Hematopoietic multipotent progenitor cell (in vitro differentiated cells): ENCODE measurements around the gene MPV17. TPM values are rescaled to one million over a fixed set of nuclear protein-coding genes. Genes with fewer than 3 reads are reported as not detected.
"Not testable (repeated sequence)": the region's sequence is repeated elsewhere in the genome, so short reads cannot be mapped to it uniquely, and the experiment has no call there.

Experiments used
- DNase-seq, 3 donors: peaks; one replicate each; pipeline ENCODE4 v3.0.0-alpha.2; 2011 to 2015; ENCODE audit warnings: low read depth in 2 of 3, low spot score in 2 of 3
- total RNA-seq: library from RNA; depleted of rRNA; stranded (reverse); fragments of >200 nt; gene quantifications from one replicate; pipeline ENCODE4 v1.2.3, GENCODE V29; 2012

Gene MPV17
- total RNA-seq, 1 donor, result 85.4 TPM

DNA sequence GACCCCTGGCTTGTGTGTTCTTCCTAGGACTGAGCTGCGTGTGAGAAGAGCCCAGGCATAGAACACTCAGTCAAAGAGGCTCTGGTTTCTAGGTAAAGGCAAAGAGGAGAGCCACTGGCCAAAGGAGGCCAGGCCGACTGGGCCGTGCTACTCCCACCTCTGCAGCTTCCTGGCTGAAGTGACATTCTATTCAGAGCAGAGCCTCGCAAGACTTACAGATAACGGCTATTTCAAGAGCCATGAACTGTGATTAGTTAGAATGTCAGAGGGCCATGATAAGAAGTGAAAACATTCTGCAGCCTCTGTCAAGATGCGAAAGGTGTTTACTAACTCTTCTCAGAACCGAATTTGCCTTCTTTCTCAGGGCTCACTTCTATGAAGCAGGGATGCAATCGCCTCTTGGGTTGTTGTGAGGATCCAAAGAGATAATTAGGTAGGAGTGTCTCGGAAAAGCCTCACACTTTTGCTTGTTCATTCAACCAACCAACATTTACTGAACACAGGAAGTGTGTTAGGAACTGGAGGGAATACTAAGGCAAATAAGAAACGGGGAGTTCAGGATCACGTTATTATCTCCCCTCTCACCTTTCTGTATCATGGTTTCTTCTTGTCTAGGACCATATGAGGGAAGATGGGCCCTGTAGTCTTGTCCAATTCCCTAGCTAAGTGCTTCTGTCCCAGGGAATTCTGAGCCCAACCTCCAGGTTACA, 51.1 kb downstream of the MPV17 start:
- DNase-seq, result no peak

- peak in 1 of 3 donors; percentile 12 for DNase-seq
These were observed 52.2 kb downstream of the MPV17 start for GRCh38 chr2:27270670-27271069.

DNA sequence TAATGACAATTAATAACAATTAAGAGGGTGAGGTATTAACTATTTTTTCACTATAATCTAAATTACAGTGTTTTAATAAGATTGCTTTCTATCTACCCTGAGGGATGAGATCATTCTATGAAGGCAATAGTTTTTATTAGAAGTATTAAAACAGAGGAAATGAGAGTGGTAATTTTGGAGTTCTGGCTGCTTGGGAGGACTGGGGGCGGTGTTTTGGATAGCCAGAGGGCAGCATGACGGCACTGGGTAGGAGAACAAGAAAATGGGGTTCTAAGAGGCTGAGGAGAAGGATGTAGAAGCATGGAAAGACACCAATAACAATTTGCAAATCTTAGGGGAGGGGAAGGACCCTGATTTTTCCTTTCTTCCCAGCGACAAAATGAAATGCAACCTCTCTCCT, 52.8 kb downstream of the MPV17 start:
- no peak for DNase-seq

DNA sequence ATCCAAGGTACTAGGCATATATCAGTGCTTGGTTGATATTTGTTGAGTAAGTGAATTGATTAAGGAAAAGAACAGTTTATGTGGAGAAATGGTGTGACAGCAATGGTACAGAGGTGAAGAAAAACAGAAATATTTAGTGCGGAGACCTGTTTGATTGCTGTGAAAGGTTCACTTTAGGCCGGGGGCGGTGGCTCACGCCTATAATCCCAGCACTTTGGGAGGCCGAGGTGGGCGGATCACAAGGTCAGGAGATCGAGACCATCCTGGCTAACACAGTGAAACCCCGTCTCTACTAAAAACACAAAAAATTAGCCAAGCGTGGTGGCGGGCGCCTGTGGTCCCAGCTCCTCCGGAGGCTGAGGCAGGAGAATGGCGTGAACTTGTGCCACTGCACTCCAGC, 54.6 kb downstream of the MPV17 start:
- DNase-seq, result not testable (repeated sequence)

GRCh38 chr2:27265536-27265870, 57.4 kb downstream of the MPV17 start:
- no peak for DNase-seq

GRCh38 chr2:27264753-27265535, 58.0 kb downstream of the MPV17 start:
- DNase-seq, result peak; percentile 39 to 85 (median 64)

- peak in 1 of 3 donors; percentile 17 for DNase-seq
These were observed 58.6 kb downstream of the MPV17 start for GRCh38 chr2:27264253-27264752.

DNA sequence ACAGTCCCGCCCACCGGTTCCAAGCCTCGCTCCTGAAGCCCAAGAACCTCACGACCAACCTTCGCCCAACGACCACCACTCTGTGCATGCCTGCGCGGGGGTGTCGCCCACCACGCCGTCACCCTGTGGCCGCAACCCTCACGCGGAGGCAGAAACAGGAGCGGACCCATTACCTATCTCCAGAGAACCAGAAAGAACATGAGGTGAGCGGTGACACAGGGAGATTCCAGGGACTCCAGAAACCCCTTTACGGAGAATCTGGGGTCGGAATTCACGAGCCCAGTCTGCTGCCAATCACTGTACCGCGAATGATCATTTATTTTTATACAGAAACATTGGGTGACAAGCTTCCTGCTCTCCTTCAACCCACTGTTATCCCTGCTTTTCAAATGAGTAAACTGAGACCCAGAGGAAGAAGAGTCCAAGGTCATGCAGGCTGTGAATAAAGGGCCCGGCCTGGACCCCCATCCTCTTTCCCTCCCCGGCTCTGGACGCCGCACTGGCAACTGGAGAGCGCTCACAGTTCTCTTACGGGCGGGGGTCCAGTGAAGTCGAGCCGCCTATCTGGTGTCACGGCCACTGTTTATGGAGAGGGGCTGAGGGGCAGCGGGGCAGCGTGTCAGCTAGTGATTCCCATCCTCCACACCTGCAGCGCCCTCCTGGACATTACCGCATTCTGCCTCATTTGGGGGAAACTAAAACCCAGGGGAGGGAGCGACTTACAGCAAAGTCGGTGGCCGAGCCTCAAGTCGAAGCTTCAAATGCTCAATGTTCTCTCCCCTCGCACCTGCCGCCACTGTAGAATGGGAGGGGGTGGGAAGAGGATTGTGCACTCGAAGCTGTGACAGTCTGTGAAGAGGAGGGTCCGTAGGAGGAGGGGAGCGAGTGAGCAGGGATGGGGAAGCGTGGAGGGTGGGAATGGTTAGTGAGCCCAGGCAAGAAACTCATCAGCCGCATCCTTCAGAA, 59.3 kb downstream of the MPV17 start:
- DNase-seq, result peak in 1 of 3 donors; percentile 30

DNA sequence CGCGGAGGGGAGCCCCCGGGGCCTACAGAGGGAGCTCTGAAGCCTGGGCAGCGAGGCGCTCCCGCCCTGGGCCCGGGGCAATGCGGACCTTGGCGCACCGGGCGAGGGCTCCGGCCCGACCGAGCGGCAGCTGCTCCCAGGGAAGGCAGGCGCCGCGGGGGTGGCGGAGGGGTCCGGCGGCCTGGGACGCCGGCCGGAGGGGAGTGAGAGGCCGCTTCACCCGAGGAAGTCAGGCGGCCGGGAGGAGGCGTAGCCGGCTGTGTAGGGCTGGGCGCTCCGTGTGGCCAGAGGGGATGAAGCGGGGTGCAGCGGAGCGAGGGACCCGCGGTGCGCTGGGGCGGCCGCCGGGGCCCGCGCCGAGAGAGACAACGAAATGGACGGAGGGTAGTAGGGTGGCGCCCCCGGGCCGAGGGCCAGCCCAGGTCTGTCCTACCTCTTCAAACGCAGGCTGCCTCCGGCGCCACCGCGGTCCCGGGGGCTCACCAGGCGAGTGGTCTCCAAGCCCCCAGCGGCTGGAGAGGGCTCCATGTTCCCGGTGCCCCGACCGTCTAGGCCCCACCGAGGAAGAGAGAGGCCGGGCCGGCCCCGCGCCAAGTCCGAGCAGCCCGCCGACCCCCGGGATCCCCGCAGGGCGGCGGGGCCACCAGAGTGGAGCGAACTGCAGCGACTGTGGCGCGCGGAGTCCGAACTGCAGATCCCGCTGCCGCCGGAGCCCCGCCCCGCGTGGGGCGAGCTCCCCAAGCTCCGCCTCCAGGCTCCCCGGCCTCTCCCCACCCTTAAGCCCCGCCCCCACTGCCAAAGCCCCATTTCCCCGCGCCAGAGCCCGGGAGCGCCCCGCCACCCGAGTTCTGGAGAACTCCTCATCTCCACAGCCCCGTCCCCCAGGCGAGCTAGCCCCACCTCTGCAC, 60.3 kb downstream of the MPV17 start, which contains the start of gene SLC30A3:
Gene SLC30A3, minus strand, starts transcription at position 669 of the 908 bp plus-strand sequence. Its CDS starts 141 bp downstream, at position 528.
- DNase-seq, result peak; percentile 28 to 58 (median 49)

GRCh38 chr2:27261926-27262298, 61.0 kb downstream of the MPV17 start:
- no peak for DNase-seq

DNA sequence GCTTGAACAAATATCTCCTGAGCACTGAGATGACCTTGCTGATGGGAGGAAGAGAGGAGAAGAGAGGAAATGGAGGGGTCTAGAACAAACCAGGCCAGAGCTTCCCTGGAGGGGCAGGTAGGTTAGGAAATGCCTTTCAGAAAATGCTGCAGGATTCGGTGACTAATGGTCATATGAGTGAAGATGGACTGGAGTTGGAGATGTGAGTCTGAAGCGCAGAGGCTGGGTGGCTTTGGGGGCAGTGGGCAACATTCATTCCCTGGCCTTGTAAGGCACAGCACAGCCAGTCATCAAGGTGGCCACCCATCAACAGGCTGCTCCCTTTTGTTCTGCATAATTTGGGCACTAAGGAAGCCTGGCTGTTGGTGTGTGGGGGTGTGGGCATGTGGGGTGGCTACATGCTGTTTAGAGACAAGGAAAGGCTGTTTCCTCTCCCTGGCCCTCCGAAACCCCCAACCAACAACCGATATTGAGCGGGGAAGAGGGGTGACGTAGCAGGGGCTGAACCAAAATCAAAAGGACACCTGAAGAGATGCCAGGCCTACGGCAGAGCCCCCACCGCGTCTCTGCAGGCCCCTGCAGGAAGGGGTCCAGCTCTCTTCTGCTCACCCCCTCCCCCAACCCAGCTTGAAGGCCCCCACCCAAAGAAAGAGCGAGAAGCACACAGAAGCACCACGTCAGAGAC, 61.5 kb downstream of the MPV17 start:
- no peak for DNase-seq

Other genes with a start within 250 kb of the MPV17 start
- gene EMILIN1, start 244.5 kb downstream of the MPV17 start, total RNA-seq, result 31.2 TPM
- gene KHK, start 236.3 kb downstream of the MPV17 start, total RNA-seq, result 4.0 TPM
- gene CGREF1, start 204.0 kb downstream of the MPV17 start, total RNA-seq, result 9.2 TPM
- 1.9 TPM for gene ABHD1, start 199.3 kb downstream of the MPV17 start, total RNA-seq
- 55.2 TPM for gene PREB, start 188.5 kb downstream of the MPV17 start, total RNA-seq
- gene PRR30, start 183.7 kb downstream of the MPV17 start, total RNA-seq, result under 0.01 TPM
- not detected for gene TCF23, start 174.1 kb downstream of the MPV17 start, total RNA-seq
- 131 TPM for gene ATRAID, start 111.1 kb downstream of the MPV17 start, total RNA-seq
- gene SLC5A6, start 110.8 kb downstream of the MPV17 start, total RNA-seq, result 60.1 TPM
- gene CAD, start 105.7 kb downstream of the MPV17 start, total RNA-seq, result 63.0 TPM
- under 0.01 TPM for gene SLC30A3, start 60.0 kb downstream of the MPV17 start, total RNA-seq
- gene DNAJC5G, start 47.7 kb downstream of the MPV17 start, total RNA-seq, result not detected
- under 0.01 TPM for gene TRIM54, start 40.7 kb downstream of the MPV17 start, total RNA-seq
- 2.2 TPM for gene UCN, start 14.7 kb downstream of the MPV17 start, total RNA-seq
- gene GTF3C2, start 33.7 kb upstream of the MPV17 start, total RNA-seq, result 43.4 TPM
- 27.2 TPM for gene EIF2B4, start 47.2 kb upstream of the MPV17 start, total RNA-seq
- 130 TPM for gene SNX17, start 47.5 kb upstream of the MPV17 start, total RNA-seq
- gene ZNF513, start 57.6 kb upstream of the MPV17 start, total RNA-seq, result 17.0 TPM
- gene PPM1G, start 86.5 kb upstream of the MPV17 start, total RNA-seq, result 66.2 TPM
- 49.8 TPM for gene NRBP1, start 105.5 kb upstream of the MPV17 start, total RNA-seq
- 2.2 TPM for gene KRTCAP3, start 119.3 kb upstream of the MPV17 start, total RNA-seq
- gene IFT172, start 166.6 kb upstream of the MPV17 start, total RNA-seq, result 38.8 TPM
- gene FNDC4, start 172.1 kb upstream of the MPV17 start, total RNA-seq, result 0.27 TPM
- under 0.01 TPM for gene GCKR, start 173.7 kb upstream of the MPV17 start, total RNA-seq